Fibroblast of skin of scalp (primary cell): Measurements from ENCODE around the gene CFAP251.
"Not testable (repeated sequence)": the region's sequence is repeated elsewhere in the genome, so short reads cannot be mapped to it uniquely, and the experiment has no call there.

ENCODE experiments used
- DNase-seq: peaks from one replicate; pipeline ENCODE4 v3.0.0-alpha.2; 2013

The CFAP251 gene

DNA sequence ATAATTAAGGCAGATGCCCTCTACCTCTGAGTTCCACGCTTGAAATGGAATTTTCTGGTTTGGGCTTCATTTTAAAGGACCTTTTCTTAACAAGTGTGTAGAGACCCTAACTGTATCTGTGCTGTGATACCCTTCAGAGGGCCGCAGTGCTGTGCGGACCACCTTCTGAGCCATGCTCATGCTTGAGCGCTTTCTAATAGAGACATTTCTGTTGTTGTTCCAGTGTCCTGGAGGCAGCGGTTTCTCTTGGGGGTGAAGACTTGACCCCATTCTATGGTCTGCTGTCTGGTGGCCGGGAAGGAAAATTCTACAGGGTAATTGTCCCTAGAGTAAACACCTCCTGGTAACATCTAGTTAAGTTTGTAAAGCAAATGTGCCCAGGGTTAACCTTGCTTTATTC is 56.6 kb downstream of the CFAP251 start:
- no peak for DNase-seq

DNA sequence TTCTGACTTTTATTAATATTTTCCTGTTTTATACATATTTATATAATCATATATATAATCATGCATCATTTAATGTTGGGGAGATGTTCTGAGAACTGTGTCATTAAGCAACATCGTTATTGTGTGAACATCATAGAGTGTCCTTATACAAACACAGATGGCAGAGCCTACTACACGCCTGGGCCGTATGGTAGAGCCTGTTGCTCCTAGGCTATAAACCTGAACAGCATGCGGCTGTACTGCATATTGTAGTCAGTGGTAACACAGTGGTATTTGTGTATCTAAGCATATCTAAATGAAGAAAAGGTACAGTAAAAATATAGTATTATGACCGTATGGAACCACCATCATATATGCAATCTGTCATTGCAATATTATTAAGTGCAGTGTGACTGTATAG is 58.6 kb downstream of the CFAP251 start:
- no peak for DNase-seq

DNA sequence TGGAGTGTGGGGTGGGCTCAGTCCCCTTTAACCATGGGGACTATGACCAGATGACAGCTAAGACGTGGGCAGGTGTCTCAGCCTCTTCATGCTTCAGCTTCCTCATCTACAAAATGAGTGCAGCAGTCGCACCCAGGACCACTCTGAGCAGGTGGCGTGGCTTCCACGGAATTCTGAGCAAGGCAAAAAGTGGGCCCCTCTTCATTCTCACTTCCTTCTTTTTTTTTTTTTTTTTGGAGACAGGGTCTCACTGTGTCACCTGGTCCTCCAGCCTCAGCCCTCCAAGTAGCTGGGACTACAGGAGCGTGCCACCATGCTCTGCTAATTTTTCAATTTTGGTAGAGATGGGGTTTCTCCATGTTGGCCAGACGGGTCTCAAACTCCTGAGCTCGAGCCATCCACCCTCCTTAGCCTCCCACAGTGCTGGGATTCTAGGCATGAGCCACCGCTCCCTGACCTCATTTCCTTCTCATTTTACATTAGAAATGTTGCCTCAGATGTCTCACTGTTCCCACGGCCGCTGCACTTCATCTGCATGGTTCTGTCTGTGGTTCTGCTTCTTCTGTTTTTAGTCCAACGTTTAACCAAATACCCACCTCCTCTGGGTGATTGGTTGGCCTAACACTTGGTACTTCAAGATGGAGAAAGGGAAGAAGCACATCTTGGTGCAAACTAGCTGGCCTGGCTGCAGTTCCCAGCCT is 61.9 kb downstream of the CFAP251 start:
- DNase-seq = peak; percentile 45

DNA sequence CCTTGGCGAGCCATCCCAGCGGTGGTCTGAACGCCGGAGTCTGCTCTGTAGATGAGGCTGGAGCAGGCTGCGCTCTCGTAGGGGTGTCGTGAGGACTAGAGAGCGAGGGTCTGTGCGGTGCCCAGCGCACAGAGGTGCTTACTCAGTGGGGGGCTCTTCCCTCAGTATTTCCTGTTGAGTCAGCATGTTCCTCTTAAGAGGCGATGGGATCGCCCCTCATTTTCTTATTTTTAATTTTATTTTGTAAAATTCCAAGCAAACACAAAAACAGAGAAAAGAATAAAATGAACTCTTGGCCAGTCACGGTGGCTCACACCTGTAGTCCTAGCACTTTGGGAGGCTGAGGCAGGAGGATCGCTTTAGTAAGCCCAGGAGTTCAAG is 62.5 kb downstream of the CFAP251 start:
- no peak for DNase-seq

DNA sequence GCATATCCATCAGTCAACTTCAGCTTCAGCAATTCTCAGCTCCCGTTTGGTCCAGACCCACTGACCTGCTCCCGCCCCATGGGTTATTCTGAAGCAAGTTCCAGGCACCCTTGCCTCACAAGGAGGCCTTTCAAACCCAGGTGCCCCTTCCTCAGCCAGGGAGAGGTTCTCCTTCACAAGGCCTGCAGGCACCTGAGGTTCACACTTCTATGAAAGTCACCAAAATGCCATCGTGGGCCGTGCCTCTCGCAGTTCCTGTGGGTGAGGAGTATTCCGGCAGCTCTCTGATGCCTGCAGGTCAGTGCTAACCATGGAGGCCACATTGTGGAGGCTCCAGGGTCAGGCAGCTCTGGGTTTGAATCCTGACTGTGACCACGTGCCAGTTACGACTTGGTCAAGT is 63.1 kb downstream of the CFAP251 start:
- no peak for DNase-seq

DNA sequence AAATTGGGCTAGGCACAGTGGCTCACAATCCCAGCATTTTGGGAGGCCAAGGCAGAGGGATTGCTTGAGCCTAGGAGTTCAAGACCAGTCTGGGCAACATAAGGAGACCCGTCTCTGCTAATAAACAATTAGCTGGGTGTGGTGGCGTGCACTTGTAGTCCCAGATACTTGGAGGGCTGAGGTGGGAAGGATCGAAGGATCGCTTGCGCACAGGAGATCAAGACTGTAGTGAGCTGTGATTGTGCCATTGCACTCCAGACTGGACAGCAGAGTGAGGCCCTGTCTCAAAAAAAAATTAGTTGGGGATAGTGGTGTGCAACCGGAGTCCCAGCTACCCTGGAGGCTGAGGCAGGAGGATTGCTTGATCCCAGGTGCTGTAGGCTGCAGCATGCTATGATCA is 64.6 kb downstream of the CFAP251 start:
- no peak for DNase-seq

DNA sequence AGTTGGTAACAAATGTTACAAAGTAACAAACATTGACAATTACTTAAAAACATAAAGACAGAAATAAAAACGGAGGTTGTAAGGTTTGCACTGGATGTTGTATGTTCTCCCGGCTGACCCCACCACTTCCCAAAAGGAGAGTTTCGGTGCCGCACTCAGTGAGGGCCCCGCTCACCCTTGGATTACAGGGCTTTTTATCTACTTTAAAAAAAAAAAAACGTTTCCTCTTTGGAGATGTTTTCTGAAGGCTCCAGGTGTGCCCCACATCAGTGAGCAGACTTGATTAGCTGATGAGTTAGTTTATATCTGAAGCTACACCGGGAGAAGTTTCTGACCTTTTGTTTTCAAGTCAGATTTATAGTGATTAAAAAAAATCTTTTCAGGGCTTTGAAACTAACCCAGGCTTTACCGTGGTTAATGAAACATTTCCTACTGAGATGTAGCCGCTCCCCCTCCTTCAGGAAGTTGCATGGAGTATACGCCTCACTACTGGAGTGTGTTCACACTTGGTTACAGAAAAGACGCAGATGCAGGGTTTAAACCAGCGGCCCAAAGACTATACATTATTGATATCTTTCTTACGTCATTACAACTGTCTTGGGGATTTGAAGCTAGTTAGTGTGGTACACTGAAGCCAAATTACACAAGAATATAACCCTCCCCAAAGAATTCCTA is 65.3 kb downstream of the CFAP251 start:
- no peak for DNase-seq

DNA sequence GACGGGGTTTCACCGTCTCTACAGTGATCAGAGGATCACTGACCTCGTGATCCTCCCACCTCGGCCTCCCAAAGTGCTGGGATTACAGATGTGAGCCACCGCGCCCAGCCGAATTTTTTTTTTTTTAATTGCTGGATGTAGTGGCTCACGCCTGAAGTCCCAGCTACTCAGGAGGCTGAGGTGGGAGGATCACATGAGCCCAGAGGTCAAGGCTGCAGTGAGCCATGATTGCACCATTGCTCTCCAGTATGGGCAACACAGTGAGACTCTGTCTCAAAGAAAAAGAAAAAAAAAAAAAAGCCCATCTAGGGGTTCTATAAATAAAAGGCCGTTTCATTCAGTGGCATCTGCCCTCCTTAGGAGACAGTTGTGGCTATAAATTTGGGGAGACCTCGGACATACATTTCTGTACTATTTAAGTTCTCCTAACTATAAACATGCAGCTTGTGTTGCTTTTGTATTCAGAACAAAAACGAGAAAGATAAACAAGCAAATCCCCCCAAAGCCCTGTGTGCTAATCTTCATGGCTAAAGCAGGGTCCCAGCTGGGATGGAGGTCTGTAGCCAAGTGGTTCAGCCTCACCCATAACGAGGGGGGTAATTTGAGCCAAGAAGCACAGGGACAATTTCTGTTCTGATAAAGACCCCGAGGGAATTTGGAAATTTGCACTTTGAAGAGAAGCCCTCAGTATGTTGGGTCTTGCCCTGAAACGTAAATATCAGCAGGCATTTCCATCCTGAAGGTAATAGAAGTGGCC is 68.3 kb downstream of the CFAP251 start:
- DNase-seq = no peak

DNA sequence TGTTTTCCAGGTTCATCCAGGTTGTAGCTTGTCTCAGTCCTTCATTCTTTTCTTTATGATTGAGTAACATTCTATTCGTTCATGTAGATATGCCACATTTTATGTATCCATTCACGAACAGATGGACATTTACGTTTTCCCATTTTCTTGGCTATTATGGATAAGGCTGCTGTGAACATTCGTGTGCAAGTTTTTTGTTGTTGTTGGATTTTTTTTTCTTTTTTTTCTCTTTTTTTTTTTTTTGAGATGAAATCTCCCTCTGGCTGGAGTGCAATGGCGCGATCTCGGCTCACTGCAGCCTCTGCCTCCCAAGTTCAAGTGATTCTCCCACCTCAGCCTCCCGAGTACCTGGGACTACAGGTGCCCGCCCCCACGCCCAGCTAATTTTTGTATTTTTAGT is 70.1 kb downstream of the CFAP251 start:
- DNase-seq = not testable (repeated sequence)

DNA sequence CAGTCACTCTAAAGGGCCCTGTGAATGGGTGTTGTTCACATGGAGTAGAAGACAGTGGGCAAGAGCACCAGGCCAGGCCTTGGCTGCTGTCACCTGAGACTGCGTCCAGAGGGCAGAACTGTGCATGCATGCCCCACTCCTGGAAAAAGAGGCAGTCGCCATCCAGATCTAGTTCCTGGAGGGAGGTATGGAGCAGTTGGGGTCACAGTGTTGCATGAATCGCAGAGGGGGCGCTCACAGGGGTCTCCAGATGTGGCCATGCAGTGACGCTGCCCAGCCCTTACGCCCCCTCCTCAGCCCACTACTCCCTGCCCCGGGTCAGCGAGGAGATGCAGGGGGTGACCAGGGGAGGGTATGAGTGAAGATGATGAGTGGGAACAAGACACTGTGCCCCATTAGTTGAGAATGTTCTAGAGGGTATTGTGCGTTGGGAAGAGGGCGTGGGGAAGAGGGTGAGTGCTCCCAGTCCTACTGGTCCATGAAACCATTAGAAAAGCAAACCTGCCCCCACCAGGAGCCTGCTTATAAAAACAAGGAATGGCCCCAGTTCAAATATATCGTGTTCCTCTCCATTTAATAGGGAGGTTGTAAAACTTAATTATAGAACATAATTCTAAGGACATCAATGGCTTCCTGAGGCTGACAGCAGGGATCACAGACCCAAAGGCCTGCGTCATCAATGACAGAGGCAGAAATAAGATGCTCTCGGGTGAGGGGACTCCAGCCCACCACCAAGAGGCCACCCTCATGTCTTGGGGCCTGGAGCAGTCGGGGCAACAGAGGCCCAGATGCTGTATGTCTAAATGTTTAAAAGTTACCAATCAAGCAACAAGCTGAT is 71.1 kb downstream of the CFAP251 start:
- no peak for DNase-seq

DNA sequence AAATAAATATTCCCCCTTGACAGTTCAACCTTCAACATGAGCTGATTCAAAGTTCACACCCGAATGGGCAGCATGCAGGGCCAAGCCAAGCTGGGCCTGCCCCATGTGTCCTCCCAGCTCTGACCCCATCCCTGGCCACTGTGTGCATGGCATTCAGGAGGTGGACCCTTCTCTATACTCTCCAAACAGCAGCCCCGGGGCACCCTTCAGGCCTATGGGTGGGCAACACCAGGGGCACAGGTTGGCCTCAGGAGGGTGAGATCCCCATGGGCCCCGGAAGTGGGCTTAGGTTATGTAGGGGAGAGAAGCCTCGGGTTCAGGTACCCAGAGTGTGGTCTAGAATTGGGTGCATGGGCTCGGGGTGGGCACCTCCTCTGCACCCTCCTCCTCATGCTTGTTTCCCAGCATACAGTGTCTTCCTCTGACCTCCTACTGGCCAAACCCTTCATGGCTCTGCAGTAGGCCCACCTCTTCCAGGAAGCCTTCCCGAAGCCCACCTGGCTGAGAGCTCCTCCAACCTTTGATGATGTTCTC is 71.8 kb downstream of the CFAP251 start:
- DNase-seq = no peak

DNA sequence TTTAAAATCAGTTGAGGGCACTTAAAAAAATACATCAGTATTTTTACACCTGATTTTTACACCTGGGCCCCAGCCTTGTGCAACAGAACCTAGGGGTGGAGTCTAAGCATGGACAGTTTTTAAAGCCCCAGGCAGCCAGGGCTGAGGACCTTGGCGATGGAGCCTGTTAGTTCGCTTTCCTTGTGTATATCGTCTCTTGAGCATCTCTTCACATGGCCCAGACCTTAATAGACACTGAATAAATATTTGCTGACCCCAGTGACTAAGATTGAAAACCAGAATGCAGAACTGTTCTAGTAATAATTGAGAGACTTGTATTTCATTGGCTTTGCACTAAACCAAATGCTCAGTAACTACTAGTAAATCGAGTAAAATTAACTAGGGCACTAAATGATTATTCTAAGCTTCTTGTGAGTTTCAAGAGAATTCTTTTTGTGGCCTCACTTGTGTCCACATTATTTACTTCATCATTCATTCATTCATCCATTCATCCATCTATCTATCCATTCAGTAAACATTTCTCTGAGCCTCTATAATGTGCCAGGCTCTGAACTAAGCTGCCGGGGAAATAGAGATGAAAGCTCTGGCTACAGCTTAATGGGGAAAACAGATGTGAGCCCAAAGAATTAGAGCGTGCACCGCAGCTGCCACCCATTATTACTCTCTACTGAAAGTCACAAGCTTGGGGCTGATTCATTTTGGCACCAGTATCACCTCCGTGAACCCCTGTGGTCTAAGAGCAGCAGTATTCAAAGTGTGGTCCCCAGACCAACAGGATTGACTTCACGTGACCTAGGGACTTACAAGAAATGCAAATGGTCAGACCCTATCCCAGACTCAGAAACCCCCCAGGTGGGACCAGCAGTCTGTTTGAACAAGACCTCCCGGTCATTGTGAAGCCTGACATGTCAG is 72.6 kb downstream of the CFAP251 start:
- no peak for DNase-seq

DNA sequence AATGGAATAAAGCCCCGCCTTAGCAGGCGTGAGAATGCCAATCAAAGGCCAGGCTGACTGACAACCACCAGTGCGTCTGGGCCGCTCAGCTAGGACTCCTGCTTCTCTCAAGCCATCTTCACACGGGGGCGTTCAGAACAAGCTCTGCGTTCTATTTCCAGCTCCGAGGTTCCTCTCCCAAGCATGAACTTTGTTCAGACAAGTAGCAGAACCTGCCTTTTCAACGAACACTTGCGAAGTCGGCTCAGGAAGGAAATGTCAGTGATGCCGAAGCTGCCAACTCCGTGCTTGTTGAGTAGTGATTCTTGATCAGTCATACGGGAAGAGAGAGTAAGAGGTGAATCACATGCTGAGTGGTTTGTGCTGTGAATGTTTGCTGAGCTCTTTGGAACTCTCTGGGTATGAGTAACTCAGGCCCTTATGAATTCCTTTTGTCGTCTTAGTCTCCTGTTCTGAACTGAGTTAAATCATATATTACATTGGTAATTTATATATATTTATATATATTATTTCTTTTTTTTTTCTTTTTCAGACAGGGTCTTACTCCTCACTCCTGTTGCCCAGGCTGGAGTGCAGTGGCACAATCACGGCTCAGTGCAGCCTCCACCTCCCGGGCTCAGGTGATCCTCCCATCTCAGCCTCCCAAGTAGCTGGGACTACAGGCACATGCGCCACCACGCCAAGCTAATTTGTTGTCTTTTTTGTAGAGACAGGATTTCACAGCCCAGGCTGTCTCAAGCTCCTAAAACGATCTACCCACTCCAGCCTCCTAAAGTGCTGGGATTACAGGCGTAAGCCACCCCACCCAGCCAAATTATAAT is 73.9 kb downstream of the CFAP251 start:
- peak; percentile 94 for DNase-seq

DNA sequence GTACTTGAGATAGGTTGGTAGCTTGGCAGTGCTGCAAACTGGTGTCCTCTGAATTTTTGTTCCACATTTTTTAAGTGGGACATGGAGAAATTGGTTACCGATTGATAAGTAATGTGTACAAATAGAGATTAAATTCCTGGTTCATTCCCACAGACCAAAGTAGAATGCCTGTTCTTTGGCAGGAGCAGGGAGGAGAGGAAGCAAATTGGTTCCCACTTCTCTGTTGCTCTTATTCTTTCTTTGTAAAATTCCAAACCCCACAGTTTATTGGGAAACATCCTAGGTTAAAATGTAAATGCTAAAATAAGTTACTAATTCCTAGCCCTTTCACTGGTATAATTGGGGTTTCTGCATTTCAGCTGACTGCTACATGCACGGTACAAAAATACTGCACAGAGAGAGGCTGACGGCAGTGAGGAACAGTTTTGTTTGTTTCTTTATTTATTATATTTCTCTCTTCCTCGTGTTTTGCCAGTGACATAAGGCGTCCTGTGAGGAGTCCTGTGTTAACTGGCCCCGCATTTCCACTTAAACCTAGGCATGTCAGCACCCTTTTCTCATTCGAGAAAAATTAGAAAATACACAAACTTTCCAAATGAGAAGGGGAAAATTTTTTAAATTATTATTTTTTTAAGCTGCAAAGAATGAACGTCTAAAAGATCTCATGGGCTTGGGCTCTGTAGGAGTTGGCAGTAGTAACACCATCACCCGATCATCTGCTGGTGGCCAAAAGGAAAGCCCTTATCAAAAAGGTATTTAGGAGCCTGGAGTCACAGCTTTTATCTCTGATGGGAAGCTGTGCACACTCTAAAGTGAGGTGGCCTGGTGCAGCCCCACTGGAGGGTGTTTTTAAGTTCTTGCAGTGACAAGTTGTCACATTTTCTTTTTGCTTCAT is 77.9 kb downstream of the CFAP251 start:
- no peak for DNase-seq

DNA sequence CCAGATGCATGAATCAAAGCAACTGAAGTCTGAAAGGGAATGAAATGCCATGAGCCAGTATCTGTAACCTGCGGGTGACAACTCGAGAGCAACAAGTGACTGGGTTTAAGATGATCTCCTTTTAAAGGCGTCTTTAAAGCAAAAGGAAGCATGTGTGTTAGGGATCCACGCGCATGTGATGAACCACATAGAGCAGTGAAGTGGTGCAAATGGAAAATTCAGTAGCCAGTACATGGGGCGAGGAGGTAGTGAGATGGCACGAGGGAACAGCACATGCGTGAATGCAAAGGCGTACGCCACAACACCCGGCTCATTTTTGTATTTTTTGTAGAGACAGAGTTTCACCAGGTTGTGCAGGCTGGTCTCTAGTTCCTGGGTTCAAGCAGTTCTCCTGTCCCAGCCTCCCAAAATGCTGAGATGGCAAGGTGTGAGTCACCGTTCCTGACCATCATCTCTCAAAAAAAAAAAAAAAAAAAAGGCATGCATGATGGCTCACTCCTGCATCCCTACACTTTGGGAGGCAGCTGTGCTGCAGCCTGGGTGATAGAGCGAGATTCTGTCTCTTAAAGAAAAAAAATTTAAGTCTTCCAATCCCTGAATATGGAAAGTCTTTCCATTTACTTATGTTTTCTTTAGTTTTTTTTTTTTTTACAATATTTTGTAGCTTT is 78.7 kb downstream of the CFAP251 start:
- DNase-seq = peak; percentile 12

DNA sequence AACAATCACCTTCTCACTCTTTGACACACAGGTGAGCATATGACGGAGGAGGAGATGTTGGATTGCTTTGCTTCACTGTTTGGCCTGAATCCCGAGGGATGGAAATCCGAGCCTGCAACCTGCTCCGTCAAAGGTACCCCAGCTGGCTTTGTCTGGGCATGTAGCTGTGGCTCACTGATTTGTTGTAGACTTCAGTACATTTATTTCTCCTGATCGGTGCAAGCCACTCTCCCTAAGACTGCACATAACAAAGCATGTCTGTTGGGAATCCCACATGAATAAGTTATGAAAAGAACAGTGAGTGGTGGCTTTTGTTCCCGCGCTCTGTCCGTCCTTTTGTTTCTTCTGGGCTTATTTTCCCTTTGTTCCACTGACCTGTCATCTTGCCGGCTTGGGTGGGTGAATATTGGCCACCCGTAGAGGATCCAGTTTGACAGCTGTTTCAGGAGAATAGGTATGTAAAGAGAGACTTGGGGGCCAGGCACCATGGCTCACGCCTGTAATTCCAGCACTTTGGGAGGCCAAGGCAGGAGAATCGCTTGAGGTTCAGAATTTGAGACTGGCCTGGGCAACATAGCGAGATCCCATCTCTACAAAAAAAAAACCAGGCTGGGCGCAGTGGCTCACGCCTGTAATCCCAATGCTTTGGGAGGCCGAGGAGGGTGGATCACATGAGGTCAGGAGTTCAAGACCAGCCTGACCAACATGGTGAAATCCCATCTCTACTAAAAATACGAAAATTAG is 83.2 kb downstream of the CFAP251 start:
- DNase-seq = no peak

DNA sequence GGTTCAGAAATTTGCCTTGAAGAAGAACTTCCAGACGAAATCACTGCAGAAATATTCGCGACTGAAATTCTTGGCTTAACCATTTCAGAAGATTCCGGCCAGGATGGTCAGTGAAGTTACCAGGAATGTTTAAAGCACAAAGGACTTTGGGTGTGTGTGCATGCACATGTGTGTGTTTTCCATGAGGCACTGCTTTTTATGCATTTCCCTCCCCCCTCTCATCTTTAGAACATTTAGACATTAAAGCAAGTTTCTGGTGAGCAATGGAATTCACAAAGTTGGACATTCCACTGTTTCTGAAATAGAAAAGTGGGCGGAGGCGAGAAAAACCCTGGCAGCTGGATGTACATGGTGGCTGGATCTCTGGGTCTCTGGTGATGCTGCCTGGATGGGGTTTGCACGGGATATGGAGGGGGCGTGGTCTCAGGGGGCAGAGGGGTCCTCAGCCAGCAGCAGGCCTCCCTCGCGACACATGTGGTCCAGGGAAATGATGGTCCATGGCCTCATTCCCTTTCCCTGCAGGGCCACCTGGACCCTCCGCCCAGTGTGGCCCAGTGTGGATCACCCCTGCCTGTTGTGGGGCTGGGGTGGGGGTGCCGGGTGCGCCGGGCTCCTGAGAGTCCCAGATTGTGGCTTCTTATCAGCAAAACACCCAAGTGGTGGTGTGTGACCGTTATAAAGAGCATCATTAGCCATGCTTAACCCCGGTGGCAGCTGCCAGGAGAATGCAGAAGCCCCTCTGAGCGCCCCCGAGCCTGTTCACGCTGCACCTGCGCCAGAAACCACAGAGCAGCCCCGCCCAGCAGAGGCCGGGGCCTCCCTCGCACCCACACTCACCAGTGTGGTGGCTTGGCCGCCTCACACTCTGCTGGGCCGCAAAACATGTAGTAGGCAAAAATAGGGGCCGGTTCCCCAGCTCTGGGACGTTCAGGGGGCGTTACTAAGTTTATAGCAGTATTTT is 85.5 kb downstream of the CFAP251 start:
- DNase-seq = peak; percentile 88
